Measurements from ENCODE around the gene ATP5F1D. TPM values are rescaled to one million over a fixed set of nuclear protein-coding genes. Genes with fewer than 3 reads are reported as not detected.

The ATP5F1D gene
- total and polyA plus RNA-seq, 2 of the 13 experiments (the other 11 are each of a cell fraction or from before 2014, with no cell fraction given) = 39.4 to 78.7 TPM

DNA sequence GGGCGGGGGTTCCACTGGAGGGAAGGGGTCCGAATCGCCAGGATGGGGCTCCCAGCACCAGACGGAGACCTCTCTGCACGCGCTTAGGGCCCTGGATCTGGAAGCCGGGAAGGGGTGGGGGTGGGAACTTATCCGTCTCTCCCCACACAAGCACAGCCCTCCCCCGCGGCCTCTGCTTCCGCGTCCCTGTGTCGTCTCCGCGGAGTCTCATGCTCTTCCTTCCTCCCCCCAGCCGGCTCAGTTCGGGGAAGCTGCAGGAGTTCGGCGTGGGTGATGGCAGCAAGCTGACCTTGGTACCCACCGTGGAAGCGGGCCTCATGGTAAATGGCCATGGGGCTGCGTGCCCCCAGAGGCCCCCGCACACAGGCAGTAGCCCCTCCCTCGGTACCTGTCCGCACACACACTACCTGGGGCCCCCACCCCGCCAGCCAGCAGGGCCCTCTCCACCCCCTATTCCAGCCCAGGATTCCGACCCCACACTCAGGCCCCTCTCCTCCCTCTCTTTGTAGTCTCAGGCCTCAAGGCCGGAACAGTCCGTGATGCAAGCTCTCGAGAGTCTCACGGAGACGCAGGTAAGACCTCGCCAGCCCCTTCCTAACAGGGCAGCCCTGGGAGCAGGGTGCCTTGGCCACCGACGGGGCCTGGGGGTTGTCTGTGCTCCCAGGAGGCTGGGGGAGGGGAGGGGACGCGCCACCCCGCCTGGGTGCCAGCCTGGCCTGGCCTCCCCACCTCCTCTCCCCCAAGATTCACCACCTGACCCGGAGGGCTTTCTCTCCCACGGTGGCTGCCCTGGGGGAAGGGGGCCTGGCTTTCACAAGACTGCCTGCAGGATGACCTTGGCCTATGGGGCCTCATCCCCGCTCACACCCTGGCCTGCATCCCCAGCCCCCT lies 10.0 kb downstream of the ATP5F1D start (continued):
- TF ChIP-seq ZNF530 (CRISPR knock-in tag; IDR thresholded peaks at IDR 0.05; ENCODE audit: low read depth) (no peak), ZNF776 (CRISPR knock-in tag; IDR thresholded peaks at IDR 0.05) (no peak), ZNF12 (CRISPR knock-in tag; IDR thresholded peaks at IDR 0.05) (no peak), ARNT (IDR thresholded peaks at IDR 0.05) (no peak), MAFK (conservative IDR thresholded peaks at IDR 0.05 in 1 of 2, IDR thresholded peaks at IDR 0.05 in 1 of 2; ENCODE audit: low read length in 2 of 2) (no peak), ZNF33B (CRISPR knock-in tag; IDR thresholded peaks at IDR 0.05) (no peak), ZNF333 (CRISPR knock-in tag; IDR thresholded peaks at IDR 0.05; ENCODE audit: borderline replicate concordance) (0 out of 2 replicates have a peak, but pooled peaks have one; percentile 55), POLR2AphosphoS2 (IDR thresholded peaks at IDR 0.05; ENCODE audit: low read depth, low read length) (no peak), ZNF264 (CRISPR knock-in tag; IDR thresholded peaks at IDR 0.05) (no peak), KDM2A (CRISPR knock-in tag; IDR thresholded peaks at IDR 0.05; ENCODE audit: borderline replicate concordance, low read depth) (no peak; the same call in 1 of the 2 replicates), HCFC1 (IDR thresholded peaks at IDR 0.05; ENCODE audit: low read depth, low read length) (no peak), MYC (CRISPR knock-in tag; IDR thresholded peaks at IDR 0.05; ENCODE audit: borderline replicate concordance) (peak; percentile 1), SMAD3 (CRISPR knock-in tag; IDR thresholded peaks at IDR 0.05) (no peak), ZZZ3 (CRISPR knock-in tag; IDR thresholded peaks at IDR 0.05; ENCODE audit: borderline replicate concordance) (no peak), ZNF235 (CRISPR knock-in tag; IDR thresholded peaks at IDR 0.05; ENCODE audit: borderline replicate concordance) (no peak), ZSCAN12 (CRISPR knock-in tag; IDR thresholded peaks at IDR 0.05) (no peak), HOXA5 (CRISPR knock-in tag; IDR thresholded peaks at IDR 0.05) (no peak; the same call in 1 of the 2 replicates)
- TF ChIP-seq, protein P1, sequence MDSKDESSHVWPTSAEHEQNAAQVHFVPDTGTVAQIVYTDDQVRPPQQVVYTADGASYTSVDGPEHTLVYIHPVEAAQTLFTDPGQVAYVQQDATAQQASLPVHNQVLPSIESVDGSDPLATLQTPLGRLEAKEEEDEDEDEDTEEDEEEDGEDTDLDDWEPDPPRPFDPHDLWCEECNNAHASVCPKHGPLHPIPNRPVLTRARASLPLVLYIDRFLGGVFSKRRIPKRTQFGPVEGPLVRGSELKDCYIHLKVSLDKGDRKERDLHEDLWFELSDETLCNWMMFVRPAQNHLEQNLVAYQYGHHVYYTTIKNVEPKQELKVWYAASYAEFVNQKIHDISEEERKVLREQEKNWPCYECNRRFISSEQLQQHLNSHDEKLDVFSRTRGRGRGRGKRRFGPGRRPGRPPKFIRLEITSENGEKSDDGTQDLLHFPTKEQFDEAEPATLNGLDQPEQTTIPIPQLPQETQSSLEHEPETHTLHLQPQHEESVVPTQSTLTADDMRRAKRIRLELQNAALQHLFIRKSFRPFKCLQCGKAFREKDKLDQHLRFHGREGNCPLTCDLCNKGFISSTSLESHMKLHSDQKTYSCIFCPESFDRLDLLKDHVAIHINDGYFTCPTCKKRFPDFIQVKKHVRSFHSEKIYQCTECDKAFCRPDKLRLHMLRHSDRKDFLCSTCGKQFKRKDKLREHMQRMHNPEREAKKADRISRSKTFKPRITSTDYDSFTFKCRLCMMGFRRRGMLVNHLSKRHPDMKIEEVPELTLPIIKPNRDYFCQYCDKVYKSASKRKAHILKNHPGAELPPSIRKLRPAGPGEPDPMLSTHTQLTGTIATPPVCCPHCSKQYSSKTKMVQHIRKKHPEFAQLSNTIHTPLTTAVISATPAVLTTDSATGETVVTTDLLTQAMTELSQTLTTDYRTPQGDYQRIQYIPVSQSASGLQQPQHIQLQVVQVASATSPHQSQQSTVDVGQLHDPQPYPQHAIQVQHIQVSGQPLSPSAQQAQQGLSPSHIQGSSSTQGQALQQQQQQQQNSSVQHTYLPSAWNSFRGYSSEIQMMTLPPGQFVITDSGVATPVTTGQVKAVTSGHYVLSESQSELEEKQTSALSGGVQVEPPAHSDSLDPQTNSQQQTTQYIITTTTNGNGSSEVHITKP (CRISPR knock-in tag; IDR thresholded peaks at IDR 0.05; ENCODE audit: low read depth) = no peak
- TF ChIP-seq, protein P2, sequence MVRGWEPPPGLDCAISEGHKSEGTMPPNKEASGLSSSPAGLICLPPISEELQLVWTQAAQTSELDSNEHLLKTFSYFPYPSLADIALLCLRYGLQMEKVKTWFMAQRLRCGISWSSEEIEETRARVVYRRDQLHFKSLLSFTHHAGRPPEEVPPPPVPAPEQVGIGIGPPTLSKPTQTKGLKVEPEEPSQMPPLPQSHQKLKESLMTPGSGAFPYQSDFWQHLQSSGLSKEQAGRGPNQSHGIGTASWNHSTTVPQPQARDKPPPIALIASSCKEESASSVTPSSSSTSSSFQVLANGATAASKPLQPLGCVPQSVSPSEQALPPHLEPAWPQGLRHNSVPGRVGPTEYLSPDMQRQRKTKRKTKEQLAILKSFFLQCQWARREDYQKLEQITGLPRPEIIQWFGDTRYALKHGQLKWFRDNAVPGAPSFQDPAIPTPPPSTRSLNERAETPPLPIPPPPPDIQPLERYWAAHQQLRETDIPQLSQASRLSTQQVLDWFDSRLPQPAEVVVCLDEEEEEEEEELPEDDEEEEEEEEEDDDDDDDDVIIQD (CRISPR knock-in tag; IDR thresholded peaks at IDR 0.05; ENCODE audit: low read depth) = no peak
- TF ChIP-seq, protein P3, sequence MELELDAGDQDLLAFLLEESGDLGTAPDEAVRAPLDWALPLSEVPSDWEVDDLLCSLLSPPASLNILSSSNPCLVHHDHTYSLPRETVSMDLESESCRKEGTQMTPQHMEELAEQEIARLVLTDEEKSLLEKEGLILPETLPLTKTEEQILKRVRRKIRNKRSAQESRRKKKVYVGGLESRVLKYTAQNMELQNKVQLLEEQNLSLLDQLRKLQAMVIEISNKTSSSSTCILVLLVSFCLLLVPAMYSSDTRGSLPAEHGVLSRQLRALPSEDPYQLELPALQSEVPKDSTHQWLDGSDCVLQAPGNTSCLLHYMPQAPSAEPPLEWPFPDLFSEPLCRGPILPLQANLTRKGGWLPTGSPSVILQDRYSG (CRISPR knock-in tag; IDR thresholded peaks at IDR 0.05) = no peak
- TF ChIP-seq, protein P4, sequence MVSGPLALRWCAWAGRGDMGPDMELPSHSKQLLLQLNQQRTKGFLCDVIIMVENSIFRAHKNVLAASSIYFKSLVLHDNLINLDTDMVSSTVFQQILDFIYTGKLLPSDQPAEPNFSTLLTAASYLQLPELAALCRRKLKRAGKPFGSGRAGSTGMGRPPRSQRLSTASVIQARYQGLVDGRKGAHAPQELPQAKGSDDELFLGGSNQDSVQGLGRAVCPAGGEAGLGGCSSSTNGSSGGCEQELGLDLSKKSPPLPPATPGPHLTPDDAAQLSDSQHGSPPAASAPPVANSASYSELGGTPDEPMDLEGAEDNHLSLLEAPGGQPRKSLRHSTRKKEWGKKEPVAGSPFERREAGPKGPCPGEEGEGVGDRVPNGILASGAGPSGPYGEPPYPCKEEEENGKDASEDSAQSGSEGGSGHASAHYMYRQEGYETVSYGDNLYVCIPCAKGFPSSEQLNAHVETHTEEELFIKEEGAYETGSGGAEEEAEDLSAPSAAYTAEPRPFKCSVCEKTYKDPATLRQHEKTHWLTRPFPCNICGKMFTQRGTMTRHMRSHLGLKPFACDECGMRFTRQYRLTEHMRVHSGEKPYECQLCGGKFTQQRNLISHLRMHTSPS (CRISPR knock-in tag; IDR thresholded peaks at IDR 0.05; ENCODE audit: low read depth) = peak; percentile 82

All from HepG2 (cell line).